H9 (cell line): Measurements from ENCODE around the gene WNT2. TPM values are rescaled to one million over a fixed set of nuclear protein-coding genes. Genes with fewer than 3 reads are reported as not detected.

Source experiments
- DNase-seq: peaks from one replicate; pipeline ENCODE4 v3.0.0-alpha.2; 2017
- H2AFZ ChIP-seq: one replicate; pipeline ENCODE4 v1.6.1; 2013; ENCODE audit warnings: mild to moderate bottlenecking, low read length, control low read depth, moderate library complexity
- H2AK5ac ChIP-seq: 2 replicates; pipeline ENCODE4 v1.6.1; 2013; ENCODE audit warnings: low read length, control low read depth, mixed read lengths; ENCODE audit not compliant: insufficient read length
- H2BK120ac ChIP-seq: one replicate; pipeline ENCODE4 v1.6.1; 2013; ENCODE audit warnings: low read depth, mild to moderate bottlenecking, low read length, control low read depth, inconsistent platforms; ENCODE audit not compliant: poor library complexity, severe bottlenecking
- H2BK12ac ChIP-seq: 2 replicates; pipeline ENCODE4 v1.6.1; 2013; ENCODE audit warnings: low read length, control low read depth, mixed read lengths, low read depth; ENCODE audit not compliant: insufficient read length
- H2BK15ac ChIP-seq: 2 replicates; pipeline ENCODE4 v1.6.1; 2013; ENCODE audit warnings: low read depth, low read length, control low read depth
- H2BK20ac ChIP-seq: one replicate; pipeline ENCODE4 v1.6.1; 2013; ENCODE audit warnings: low read depth, mild to moderate bottlenecking, low read length, control low read depth, inconsistent platforms; ENCODE audit not compliant: poor library complexity, severe bottlenecking
- H2BK5ac ChIP-seq: 2 replicates; pipeline ENCODE4 v1.6.1; 2013; ENCODE audit warnings: low read length, control low read depth, mixed read lengths; ENCODE audit not compliant: insufficient read length
- H3K14ac ChIP-seq: 2 replicates; pipeline ENCODE4 v1.6.1; 2013; ENCODE audit warnings: low read length, control low read depth; ENCODE audit not compliant: insufficient read depth
- H3K18ac ChIP-seq: 2 replicates; pipeline ENCODE4 v1.6.1; 2013; ENCODE audit warnings: low read depth, mild to moderate bottlenecking, mixed read lengths, low read length, control low read depth; ENCODE audit not compliant: insufficient read length
- H3K23ac ChIP-seq: 2 replicates; pipeline ENCODE4 v1.6.1; 2013; ENCODE audit warnings: low read length, control low read depth, mixed read lengths, low read depth; ENCODE audit not compliant: insufficient read length
- H3K23me2 ChIP-seq: 2 replicates; pipeline ENCODE4 v1.6.1; 2013; ENCODE audit warnings: low read depth, mild to moderate bottlenecking, mixed read lengths, low read length, control low read depth; ENCODE audit not compliant: insufficient read length, poor library complexity, severe bottlenecking
- H3K27ac ChIP-seq: 2 replicates; pipeline ENCODE4 v1.5.1; 2013; ENCODE audit warnings: low read length, control low read depth, mixed read lengths, low read depth; ENCODE audit not compliant: insufficient read length
- H3K27me3 ChIP-seq: 2 replicates; pipeline ENCODE4 v1.6.1; 2013; ENCODE audit warnings: low read length, control low read depth, inconsistent platforms; ENCODE audit not compliant: insufficient read depth
- H3K4ac ChIP-seq: 2 replicates; pipeline ENCODE4 v1.6.1; 2013; ENCODE audit warnings: low read depth, mild to moderate bottlenecking, control low read depth, inconsistent platforms, low read length, moderate library complexity
- H3K4me1 ChIP-seq: 2 replicates; pipeline ENCODE4 v1.6.1; 2013; ENCODE audit warnings: low read length, control low read depth, inconsistent platforms; ENCODE audit not compliant: insufficient read depth
- H3K4me2 ChIP-seq: 2 replicates; pipeline ENCODE4 v1.6.1; 2013; ENCODE audit warnings: low read length, control low read depth, mixed read lengths; ENCODE audit not compliant: insufficient read length, insufficient read depth
- H3K56ac ChIP-seq: 2 replicates; pipeline ENCODE4 v1.6.1; 2013; ENCODE audit warnings: low read depth, mild to moderate bottlenecking, mixed read lengths, low read length, control low read depth; ENCODE audit not compliant: insufficient read length
- H3K79me1 ChIP-seq: 2 replicates; pipeline ENCODE4 v1.6.1; 2013; ENCODE audit warnings: low read depth, mild to moderate bottlenecking, moderate library complexity, low read length, control low read depth, inconsistent platforms; ENCODE audit not compliant: insufficient read depth, poor library complexity, severe bottlenecking
- H3K79me2 ChIP-seq: 2 replicates; pipeline ENCODE4 v1.6.1; 2013; ENCODE audit warnings: low read length, control low read depth, inconsistent platforms; ENCODE audit not compliant: insufficient read depth
- H3K9ac ChIP-seq: 2 replicates; pipeline ENCODE4 v1.6.1; 2013; ENCODE audit warnings: low read length, control low read depth, mixed read lengths; ENCODE audit not compliant: insufficient read length; ENCODE audit errors: extremely low read depth
- H3K9me3 ChIP-seq: one replicate; pipeline ENCODE4 v1.6.1; 2013; ENCODE audit warnings: low read depth, low read length, inconsistent platforms; ENCODE audit not compliant: control insufficient read depth
- H3T11ph ChIP-seq: one replicate; pipeline ENCODE4 v1.6.1; 2013; ENCODE audit warnings: mild to moderate bottlenecking, low read length, control low read depth, inconsistent platforms
- H4K20me1 ChIP-seq: one replicate; pipeline ENCODE4 v1.6.1; 2013; ENCODE audit not compliant: control insufficient read depth, insufficient read length, insufficient read depth
- H4K5ac ChIP-seq: 2 replicates; pipeline ENCODE4 v1.6.1; 2013; ENCODE audit warnings: low read depth, mild to moderate bottlenecking, mixed read lengths, low read length, control low read depth; ENCODE audit not compliant: insufficient read length
- H4K8ac ChIP-seq: replicated peaks from 2 replicates; pipeline ENCODE4 v1.6.1; 2013; ENCODE audit warnings: low read length, control low read depth, mixed read lengths, low read depth; ENCODE audit not compliant: insufficient read length
- H4K91ac ChIP-seq: 2 replicates; pipeline ENCODE4 v1.6.1; 2013; ENCODE audit warnings: low read depth, mild to moderate bottlenecking, moderate library complexity, mixed read lengths, low read length, control low read depth; ENCODE audit not compliant: insufficient read length
- H3K27ac Mint-ChIP-seq, 3 experiments: 2 replicates in 2 of 3; 3 replicates in 1 of 3; pipeline ENCODE4 v1.8.0; 2020 to 2021; ENCODE audit warnings: mixed read lengths in 3 of 3, mild to moderate bottlenecking in 1 of 3, moderate library complexity in 1 of 3
- H3K27me3 Mint-ChIP-seq: 2 replicates; pipeline ENCODE4 v1.8.0; 2021; ENCODE audit warnings: low read depth, mild to moderate bottlenecking, moderate library complexity, mixed read lengths
- H3K36me3 Mint-ChIP-seq, 3 experiments: 2 replicates in 2 of 3; 3 replicates in 1 of 3; pipeline ENCODE4 v1.8.0; 2020 to 2021; ENCODE audit warnings: low read depth in 3 of 3, mixed read lengths in 3 of 3; ENCODE audit not compliant: insufficient read depth in 1 of 3
- H3K4me1 Mint-ChIP-seq, 2 experiments: 2 replicates each; pipeline ENCODE4 v1.8.0; 2020; ENCODE audit warnings: mixed read lengths in 2 of 2
- H3K4me3 Mint-ChIP-seq, 2 experiments: 2 replicates in 1 of 2; 3 replicates in 1 of 2; pipeline ENCODE4 v1.8.0; 2020 to 2021; ENCODE audit warnings: mild to moderate bottlenecking in 2 of 2, mixed read lengths in 2 of 2, moderate library complexity in 1 of 2
- H3K9me3 Mint-ChIP-seq, 2 experiments: 2 replicates in 1 of 2; 3 replicates in 1 of 2; pipeline ENCODE4 v1.8.0; 2020; ENCODE audit warnings: mild to moderate bottlenecking in 2 of 2, mixed read lengths in 2 of 2, moderate library complexity in 1 of 2
- WGBS: extraction: QIAGEN DNeasy Blood & Tissue Kit; methylation state at CpG from one replicate; pipeline ENCODE4 v1.1.7; 2013; ENCODE audit warnings: missing lambda C conversion rate, low lambda C conversion rate, mixed read lengths; ENCODE audit not compliant: insufficient read length; ENCODE audit errors: extremely low coverage; 5-methylcytosine and 5-hydroxymethylcytosine counted together
- total RNA-seq: library from RNA; stranded (reverse); gene quantifications from 2 replicates; pipeline ENCODE4 v1.2.1, GENCODE V29; 2021
- TF ChIP-seq, protein P1 (sequence below): fragments of 200-600 bp; sonication (generic); conservative IDR thresholded peaks from 3 replicates; pipeline ENCODE4 v1.8.0; 2021; ENCODE audit warnings: antibody characterized with exemption, mild to moderate bottlenecking

WNT2 gene
- total RNA-seq, 1 experiment from 2014 or later = not detected

DNA sequence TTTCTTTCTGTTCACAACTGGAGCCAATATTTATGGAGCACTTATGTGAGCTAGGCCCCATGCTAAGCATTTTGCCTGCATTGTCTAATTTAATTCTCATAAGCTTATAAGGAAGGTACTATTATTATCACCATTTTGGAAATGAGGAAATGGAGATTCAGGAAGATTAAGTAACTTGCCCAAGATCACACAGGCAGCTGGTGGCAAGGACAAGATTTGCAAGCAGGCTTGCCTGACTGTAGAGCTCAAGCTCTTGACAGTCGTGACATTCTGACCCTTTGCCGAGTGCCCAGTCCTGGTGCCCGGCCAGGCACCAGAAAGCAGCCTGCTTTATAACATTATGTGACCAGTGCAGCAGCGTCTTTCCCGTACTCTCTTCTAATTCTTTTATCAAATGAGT, 38.2 kb downstream of the WNT2 start:
- Mint-ChIP-seq H3K9me3 (no peaks in the 10 kb centered on the region), H3K27ac (no peak overlapping the region), H3K4me1 (no peaks in the 10 kb centered on the region), H3K27me3 (no peaks in the 10 kb centered on the region; the same call in none of the 2 replicates), H3K4me3 (no peak overlapping the region), H3K36me3 (no peaks in the 10 kb centered on the region)
- Histone ChIP-seq H4K5ac (no peak overlapping the region), H3K56ac (no peak overlapping the region), H4K8ac (no peak overlapping the region), H3K79me2 (no peaks in the 10 kb centered on the region), H3K27ac (no peak overlapping the region), H3T11ph (no peak overlapping the region), H3K4me2 (no peak overlapping the region), H3K23me2 (no peaks in the 10 kb centered on the region), H3K9ac (no peak overlapping the region), H4K91ac (no peak overlapping the region), H4K20me1 (no peaks in the 10 kb centered on the region), H3K23ac (no peak overlapping the region), H3K18ac (no peak overlapping the region), H3K27me3 (no peaks in the 10 kb centered on the region), H3K4ac (no peak overlapping the region), H2BK12ac (no peak overlapping the region), H3K9me3 (no peaks in the 10 kb centered on the region), H2BK15ac (no peak overlapping the region), H2BK5ac (no peak overlapping the region), H2AFZ (no peak overlapping the region), H2AK5ac (no peak overlapping the region), H3K79me1 (no peaks in the 10 kb centered on the region), H3K4me1 (no peaks in the 10 kb centered on the region), H2BK120ac (no peak overlapping the region), H3K14ac (no peak overlapping the region), H2BK20ac (no peak overlapping the region)
- no peak for DNase-seq
- WGBS = no CpG with 5 or more reads among the region's 5 CpGs
- TF ChIP-seq, protein P1, sequence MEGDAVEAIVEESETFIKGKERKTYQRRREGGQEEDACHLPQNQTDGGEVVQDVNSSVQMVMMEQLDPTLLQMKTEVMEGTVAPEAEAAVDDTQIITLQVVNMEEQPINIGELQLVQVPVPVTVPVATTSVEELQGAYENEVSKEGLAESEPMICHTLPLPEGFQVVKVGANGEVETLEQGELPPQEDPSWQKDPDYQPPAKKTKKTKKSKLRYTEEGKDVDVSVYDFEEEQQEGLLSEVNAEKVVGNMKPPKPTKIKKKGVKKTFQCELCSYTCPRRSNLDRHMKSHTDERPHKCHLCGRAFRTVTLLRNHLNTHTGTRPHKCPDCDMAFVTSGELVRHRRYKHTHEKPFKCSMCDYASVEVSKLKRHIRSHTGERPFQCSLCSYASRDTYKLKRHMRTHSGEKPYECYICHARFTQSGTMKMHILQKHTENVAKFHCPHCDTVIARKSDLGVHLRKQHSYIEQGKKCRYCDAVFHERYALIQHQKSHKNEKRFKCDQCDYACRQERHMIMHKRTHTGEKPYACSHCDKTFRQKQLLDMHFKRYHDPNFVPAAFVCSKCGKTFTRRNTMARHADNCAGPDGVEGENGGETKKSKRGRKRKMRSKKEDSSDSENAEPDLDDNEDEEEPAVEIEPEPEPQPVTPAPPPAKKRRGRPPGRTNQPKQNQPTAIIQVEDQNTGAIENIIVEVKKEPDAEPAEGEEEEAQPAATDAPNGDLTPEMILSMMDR = no peak
